ENCODE results near the gene CD300LF.

Gene CD300LF

DNA sequence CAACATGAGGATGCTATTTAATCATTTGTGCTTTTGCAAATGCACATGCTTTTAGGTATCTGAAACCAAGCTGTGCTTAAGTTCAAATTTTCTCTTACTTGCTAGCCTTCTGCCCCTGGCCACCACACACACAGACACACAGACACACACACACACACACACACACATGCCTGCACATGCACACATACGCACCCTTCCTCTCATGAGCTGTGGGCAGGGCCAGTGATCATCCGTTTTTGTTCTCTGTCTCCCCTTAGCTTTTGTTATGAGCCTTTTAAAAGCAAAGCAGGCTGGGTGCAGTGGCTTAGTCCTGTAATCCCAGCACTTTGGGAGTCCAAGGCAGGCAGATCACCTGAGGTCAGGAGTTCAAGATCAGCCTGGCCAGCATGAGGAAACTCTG, 34.2 kb downstream of the CD300LF start:
- DNase-seq (ENCODE audit: extremely low read depth, low read depth): no peak
- TF ChIP-seq, protein P1, sequence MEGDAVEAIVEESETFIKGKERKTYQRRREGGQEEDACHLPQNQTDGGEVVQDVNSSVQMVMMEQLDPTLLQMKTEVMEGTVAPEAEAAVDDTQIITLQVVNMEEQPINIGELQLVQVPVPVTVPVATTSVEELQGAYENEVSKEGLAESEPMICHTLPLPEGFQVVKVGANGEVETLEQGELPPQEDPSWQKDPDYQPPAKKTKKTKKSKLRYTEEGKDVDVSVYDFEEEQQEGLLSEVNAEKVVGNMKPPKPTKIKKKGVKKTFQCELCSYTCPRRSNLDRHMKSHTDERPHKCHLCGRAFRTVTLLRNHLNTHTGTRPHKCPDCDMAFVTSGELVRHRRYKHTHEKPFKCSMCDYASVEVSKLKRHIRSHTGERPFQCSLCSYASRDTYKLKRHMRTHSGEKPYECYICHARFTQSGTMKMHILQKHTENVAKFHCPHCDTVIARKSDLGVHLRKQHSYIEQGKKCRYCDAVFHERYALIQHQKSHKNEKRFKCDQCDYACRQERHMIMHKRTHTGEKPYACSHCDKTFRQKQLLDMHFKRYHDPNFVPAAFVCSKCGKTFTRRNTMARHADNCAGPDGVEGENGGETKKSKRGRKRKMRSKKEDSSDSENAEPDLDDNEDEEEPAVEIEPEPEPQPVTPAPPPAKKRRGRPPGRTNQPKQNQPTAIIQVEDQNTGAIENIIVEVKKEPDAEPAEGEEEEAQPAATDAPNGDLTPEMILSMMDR (IDR thresholded peaks at IDR 0.05; ENCODE audit: low read depth, low read length): no peak

DNA sequence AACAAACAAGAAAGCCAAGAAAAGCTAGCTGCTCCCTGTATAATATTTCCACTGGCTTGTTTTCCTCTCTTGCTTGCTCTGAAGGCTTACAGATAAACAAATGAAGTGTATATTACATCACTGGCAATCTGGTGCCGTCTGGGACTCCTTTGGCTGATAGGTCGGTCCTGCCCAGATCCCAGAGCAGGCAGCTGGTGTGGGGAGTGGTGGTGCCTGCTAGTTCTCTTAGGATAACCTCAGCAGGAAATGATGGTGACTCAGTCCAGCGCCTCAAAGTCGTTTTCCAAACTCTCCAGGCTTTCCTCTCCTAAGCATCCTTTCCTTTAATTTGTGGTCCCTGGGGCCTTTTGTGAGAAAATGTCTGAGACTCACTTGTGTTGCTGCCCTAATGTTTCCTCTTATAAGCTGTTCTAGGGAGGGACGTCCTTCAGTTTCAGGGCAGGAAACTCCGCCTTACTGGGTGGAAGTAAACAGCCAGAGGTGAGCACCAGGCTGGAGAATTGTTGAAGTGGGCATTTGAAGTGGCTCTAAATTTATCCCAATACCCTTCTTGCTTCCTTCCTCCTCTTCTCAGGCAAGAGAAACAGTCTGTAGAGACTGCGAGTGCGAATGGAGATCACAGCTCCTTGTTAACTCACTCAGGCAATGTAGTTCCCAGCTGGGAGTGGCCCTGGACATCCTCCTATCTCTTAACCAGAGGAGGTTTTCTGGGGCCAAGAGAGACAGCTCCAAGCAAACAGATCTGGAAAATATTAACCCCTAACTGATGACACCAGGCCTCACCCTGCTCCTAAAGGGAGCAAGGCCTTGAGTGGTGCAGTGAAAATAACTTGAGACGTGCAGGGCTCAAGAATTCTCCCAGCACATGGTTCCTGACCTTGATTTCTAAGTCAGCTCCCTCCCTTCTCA, 34.9 kb downstream of the CD300LF start:
- TF ChIP-seq, protein P1 (IDR thresholded peaks at IDR 0.05; ENCODE audit: low read depth, low read length): no peak
- no peak for DNase-seq (ENCODE audit: extremely low read depth, low read depth)

DNA sequence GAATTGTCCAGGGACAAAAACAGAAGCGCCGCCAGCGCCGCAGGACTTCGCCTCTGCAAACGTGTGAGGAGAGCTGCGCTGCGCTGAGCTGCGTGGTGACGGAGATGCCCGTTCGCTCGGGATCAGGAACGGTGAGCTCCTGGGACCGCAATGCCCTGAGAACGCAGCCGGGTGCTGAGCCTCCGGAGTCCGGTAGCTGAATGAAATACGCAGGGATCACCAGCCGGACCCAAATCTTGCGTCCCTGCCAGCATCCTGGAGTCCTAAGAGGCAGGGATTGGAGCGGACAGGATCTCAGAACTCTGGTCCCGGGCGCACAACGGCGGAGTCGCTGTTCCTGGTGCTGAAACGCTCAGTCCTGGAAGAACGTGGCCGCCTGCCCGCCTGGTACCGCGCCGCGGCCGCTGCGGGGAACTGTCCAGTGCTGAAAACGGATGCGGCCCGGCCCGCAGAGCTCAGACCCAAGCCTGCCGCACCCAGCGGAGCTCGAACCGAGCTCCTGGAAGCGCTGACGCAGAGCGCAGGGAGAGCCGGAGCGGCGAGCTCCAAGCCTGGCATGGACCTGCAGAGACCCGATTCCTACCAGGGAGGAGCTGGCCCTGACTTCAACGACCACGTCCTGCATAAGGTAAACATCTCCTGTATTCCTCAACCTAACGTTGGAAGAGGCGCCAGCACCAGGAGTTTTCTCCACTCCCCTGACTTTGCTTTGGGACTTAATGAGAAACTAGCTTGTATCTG, 41.5 kb downstream of the CD300LF start:
- DNase-seq (ENCODE audit: extremely low read depth, low read depth): no peak
- TF ChIP-seq, protein P1 (IDR thresholded peaks at IDR 0.05; ENCODE audit: low read depth, low read length): no peak

DNA sequence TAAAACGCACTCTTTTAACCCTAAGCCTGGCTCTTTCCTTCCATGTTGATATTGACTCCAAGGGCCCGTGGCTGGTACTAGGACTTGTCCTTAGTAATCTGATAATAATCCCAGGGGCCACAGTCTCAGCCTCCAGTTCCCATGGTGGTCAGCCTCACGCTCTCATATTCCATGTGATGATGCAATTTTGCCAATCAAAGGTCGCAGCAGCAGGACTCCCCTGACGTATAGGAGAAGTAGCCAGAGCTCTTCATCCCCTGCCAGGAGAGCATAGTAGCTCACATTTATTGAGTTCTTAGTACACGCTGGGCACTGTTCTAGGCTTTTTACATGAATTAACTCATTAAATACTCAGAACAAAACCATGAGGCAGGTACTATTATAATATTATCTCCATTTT, 42.4 kb downstream of the CD300LF start:
- TF ChIP-seq, protein P1 (IDR thresholded peaks at IDR 0.05; ENCODE audit: low read depth, low read length): no peak
- DNase-seq (ENCODE audit: extremely low read depth, low read depth): no peak

DNA sequence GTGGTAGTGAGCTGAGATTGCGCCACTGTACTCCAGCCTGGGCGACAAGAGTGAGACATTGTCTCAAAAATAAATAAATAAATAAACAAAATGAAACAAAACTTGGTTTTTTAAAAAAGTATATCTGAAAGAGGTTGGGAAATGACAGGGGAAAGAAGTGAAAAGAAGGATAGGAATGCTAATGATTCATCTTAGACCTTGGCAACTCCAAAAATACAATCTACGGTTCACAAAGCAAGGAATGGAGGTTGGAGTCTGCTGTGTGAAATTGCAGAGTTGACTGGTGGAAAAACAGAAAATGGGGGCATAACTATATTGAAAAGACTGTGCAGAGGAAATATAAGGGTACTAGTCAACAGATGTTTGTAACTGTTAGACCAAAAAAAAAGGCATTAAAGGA, 49.2 kb downstream of the CD300LF start:
- TF ChIP-seq, protein P1 (IDR thresholded peaks at IDR 0.05; ENCODE audit: low read depth, low read length): no peak
- no peak for DNase-seq (ENCODE audit: extremely low read depth, low read depth)

DNA sequence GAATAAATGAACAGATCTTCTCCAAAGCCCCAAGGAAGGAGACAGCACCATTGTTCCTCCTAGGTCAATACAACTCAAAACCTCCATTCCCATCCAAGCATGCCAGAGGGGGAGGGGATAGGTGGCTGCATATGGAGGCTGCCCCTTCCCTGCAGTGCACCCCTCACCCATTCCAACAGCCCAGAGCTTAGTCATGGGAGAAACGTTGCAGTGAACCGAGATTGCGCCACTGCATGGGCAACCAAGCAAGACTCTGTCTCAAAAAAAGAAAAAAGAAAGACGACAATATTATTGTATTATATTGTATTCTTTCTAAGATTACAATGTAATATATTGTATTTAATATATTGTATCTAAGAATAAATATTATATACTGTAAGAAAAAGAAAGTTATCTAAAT, 52.8 kb downstream of the CD300LF start:
- TF ChIP-seq, protein P1 (IDR thresholded peaks at IDR 0.05; ENCODE audit: low read depth, low read length): no peak
- no peak for DNase-seq (ENCODE audit: extremely low read depth, low read depth)

DNA sequence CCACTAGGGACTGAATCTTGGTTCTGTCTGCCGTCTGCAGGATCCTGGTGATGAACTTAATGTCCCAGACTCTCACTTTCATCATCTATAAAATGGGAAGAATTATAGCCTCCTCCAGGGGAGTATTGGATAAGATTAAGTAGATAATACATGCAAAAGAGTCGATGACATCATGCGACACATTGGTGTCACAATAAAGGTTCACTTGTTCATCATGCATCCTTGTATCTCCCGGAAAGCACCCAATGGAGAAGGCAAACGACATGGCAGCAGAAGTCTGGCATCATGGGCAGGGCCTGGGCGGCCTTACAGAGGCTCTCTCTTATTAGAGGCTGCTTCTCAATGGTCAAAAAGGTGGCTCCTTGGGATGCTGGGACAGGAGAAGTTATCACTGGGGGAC, 54.1 kb downstream of the CD300LF start:
- DNase-seq (ENCODE audit: extremely low read depth, low read depth): no peak
- TF ChIP-seq, protein P1 (IDR thresholded peaks at IDR 0.05; ENCODE audit: low read depth, low read length): no peak
